ENCODE measurements around the gene SCML1.

Gene SCML1, protein sequence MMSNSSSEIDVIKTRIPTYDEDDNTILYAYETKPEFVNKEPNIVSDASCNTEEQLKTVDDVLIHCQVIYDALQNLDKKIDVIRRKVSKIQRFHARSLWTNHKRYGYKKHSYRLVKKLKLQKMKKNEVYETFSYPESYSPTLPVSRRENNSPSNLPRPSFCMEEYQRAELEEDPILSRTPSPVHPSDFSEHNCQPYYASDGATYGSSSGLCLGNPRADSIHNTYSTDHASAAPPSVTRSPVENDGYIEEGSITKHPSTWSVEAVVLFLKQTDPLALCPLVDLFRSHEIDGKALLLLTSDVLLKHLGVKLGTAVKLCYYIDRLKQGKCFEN

GRCh38 chrX:17736856-17737709 lies at the start of gene SCML1:
Gene SCML1, plus strand, starts transcription at chrX:17737493. Its CDS starts 6,694 bp downstream, at chrX:17744187.
- peak; percentile 90 for DNase-seq

GRCh38 chrX:17687648-17688047 lies 49.6 kb upstream of the SCML1 start:
- DNase-seq: no peak

- peak; percentile 42 for DNase-seq
Observed at GRCh38 chrX:17689971-17690409, 47.3 kb upstream of the SCML1 start.

GRCh38 chrX:17692709-17693346 lies 44.5 kb upstream of the SCML1 start:
- no peak for DNase-seq

- DNase-seq: no peak
Observed at GRCh38 chrX:17697191-17697590, 40.1 kb upstream of the SCML1 start.

DNA sequence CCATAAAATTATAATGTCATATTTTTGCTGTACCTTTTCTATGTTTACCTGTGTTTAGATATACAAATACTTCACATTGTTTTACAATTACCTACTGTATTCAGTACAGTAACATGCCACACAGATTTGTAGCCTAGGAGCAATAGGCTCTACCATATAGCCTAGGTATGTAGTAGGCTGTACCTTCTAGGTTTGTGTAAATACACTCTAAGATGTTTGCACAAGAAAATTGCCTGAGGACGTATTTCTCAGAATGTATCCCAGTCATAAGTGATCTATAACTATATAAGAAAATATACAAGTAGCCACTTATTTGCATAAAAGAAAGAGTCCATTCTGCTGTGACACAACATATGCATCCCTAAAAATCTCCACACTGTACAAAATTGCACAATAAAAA lies 36.3 kb upstream of the SCML1 start:
- no peak for DNase-seq

DNA sequence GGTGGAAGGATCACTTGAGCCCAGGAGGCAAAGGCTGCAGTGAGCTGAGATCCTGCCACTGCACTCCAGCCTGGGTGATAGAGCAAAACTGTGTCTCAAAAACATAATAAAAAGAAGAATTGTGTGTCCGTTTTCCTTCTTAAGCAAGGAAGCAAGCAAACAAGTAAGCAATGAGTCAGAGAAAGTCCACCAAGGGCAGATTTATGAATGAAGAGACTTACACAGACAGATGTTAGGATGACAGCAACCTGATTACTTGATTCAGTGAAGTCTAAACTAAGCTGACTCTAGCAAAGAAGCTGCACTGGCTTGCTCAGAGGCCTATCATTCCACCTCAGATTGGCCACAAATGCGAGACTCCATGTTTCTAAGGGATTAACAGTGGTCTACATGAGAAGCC lies 34.1 kb upstream of the SCML1 start:
- DNase-seq: no peak

DNA sequence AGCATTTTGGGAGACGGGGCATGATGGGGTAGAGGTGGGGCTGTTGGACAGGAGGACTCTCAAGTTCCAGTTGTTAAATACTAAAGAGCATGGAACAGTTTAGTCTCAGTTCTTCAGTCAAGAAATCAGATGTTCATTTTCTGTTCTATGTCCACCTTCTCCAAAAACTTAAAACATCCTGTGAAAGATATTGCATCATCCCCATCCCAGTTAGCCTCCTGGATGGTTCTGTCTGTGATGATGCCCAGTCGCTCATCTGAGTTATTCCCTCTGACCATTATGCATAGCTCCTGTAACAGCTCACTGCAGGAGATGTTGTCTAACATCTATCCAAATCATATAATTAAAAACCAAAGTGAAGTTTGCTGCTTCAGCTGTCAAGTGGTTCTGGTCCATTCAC lies 32.1 kb upstream of the SCML1 start:
- DNase-seq: no peak

- DNase-seq: no peak
Observed at GRCh38 chrX:17706676-17707075, 30.6 kb upstream of the SCML1 start.

GRCh38 chrX:17707731-17708130 lies 29.6 kb upstream of the SCML1 start:
- no peak for DNase-seq

- DNase-seq: no peak
Observed at GRCh38 chrX:17710871-17711301, 26.4 kb upstream of the SCML1 start.

DNA sequence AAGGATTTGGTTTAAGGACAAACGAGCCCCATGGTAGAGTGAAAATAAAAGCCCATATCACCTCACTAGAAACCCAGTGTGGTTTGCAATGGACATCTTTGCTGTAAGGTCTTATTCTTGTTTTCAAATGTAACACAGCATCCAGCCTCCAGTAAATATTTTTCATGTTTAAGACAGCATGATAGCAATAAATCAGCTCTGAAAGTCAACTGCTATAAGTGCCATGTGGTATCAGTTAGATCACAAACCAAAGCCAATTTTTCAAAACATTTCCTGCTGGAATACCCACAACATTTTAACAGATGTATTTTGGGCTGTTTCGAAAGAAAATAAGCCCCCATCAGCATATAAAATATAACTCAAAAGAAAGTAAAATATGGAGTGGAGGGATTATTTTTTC lies 24.0 kb upstream of the SCML1 start:
- DNase-seq: no peak

- no peak for DNase-seq
Observed at GRCh38 chrX:17718649-17719165, 18.6 kb upstream of the SCML1 start.

GRCh38 chrX:17719711-17720110 lies 17.6 kb upstream of the SCML1 start:
- no peak for DNase-seq

DNA sequence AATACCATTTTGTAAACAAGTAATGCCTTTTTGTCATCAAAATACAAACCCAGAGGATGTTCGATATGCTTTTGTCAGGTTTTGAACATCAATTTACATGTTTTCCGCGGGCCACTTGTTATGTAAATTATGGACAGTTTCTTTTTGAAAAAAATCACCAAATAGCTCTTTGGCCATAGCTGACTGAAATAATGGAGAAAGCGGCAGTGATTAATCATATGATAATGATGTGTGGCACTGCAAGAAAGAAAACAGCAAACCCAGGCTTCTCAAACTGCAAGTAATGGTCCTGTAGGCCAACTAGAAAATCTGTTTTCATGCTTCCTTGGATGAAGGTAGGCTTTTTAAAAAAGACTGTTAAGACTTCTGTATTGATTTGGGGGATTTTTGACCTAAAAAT lies 15.6 kb upstream of the SCML1 start:
- no peak for DNase-seq

DNA sequence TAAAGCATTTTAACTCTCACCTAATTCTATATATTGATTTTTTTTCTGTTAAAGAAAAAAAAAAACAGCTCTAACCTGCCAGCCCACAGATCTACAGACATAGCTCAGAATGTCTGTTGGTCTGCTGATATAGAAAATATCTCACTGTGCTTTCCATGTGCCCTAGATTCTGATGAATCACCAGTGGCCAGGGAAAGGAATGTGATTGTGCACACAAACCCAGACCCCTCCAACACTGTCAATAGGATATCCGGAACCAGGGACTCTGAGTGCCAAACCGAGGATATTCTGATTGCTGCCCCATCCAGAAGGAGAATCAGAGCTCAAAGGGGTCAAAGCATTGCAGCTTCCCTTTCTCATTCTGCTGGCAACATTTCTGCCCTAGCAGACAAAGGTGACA lies 12.1 kb upstream of the SCML1 start:
- no peak for DNase-seq

DNA sequence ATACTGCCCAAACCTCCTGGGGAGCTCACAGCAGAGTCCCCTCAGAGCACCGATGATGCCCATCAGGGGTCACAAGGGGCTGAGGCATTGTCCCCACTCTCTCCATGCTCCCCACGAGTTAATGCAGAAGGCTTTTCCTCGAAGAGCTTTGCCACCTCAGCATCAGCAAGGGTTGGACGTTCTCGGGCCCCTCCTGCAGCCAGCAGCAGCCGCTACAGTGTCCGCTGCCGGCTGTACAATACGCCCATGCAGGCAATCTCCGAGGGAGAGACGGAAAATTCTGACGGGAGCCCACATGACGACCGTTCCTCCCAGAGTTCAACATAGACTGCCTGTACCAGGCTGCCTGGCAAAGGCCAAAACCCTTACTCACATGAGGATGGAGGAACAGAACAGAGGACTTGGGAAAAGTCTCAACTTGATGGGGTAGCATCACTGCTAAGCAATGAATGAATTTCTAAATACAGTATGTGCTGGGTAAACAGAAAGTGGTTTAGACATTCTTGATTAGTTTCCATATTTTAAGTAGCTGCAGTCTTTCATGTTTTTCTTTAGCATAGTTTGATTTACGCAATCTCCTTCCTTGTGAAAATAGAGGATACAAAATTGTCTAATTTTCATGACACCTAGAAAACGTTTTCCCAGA lies 5.0 kb upstream of the SCML1 start:
- no peak for DNase-seq

DNA sequence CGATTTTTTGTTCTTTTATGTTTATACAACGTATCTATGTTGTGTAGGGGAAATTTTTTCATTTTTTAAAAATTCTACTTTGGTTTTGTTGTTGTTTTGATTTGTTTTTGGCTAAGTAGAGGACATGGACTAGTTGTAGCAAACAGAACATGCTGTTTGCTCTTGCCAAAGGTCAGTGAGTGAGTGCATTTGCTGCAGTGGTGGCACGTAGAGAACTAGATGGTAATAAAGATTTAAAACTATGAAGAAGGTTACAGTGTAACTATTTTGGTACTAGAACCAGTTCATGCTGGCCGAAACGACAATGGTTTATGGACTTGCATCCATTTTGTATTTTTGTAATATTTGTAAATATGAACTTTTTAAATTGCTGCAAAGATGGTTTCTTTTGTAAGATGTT lies 1.9 kb upstream of the SCML1 start:
- no peak for DNase-seq

DNA sequence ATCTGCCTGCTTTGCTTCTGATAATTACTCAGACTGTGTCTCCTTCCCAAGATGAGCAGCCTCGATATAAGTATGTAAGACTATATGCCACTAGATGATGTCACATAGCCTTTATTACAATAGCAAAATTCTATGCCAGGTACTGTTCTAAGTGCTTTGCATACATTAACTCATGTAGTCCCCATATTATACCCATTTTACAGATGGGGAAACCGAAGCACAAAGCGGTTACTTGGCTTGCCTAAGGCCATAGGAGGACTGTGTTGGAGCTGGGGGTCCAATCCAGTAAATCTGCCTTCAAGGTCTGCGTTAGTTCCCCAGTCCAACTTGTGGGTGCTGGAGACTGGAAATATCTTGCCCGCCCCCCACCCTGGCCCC lies 826 bp upstream of the SCML1 start:
- no peak for DNase-seq

- DNase-seq: peak; percentile 6
Observed at GRCh38 chrX:17737710-17737985, 355 bp downstream of the SCML1 start.

- peak; percentile 27 for DNase-seq
Observed at GRCh38 chrX:17737986-17738713, 857 bp downstream of the SCML1 start.

- DNase-seq: no peak
Observed at GRCh38 chrX:17738737-17739535, 1.6 kb downstream of the SCML1 start.

Data from stimulated activated CD4-positive, alpha-beta T cell treated with anti-CD3 and anti-CD28 coated beads, Interleukin-4, amount 100 ng/mL, for 24 hours (primary cell).